Uterus (tissue), 2 donors: Measurements from ENCODE around the gene LRP2BP.

Experiments
- POLR2A ChIP-seq, 2 donors: fragments of 450-650 bp; IDR thresholded peaks; one replicate each; pipeline ENCODE4 v1.6.1; 2016; ENCODE audit warnings: antibody characterized with exemption in 2 of 2, mild to moderate bottlenecking in 1 of 2, moderate library complexity in 1 of 2
- TF ChIP-seq, protein P1 (sequence below), 4 experiments: fragments of 200-600 bp in 2 of 4; fragments of 450-650 bp in 2 of 4; sonication (generic) in 2 of 4; IDR thresholded peaks; one replicate each; pipeline ENCODE4 v1.5.1; 2016 to 2019; ENCODE audit warnings: antibody characterized with exemption in 4 of 4, mild to moderate bottlenecking in 2 of 4, moderate library complexity in 1 of 4

DNA sequence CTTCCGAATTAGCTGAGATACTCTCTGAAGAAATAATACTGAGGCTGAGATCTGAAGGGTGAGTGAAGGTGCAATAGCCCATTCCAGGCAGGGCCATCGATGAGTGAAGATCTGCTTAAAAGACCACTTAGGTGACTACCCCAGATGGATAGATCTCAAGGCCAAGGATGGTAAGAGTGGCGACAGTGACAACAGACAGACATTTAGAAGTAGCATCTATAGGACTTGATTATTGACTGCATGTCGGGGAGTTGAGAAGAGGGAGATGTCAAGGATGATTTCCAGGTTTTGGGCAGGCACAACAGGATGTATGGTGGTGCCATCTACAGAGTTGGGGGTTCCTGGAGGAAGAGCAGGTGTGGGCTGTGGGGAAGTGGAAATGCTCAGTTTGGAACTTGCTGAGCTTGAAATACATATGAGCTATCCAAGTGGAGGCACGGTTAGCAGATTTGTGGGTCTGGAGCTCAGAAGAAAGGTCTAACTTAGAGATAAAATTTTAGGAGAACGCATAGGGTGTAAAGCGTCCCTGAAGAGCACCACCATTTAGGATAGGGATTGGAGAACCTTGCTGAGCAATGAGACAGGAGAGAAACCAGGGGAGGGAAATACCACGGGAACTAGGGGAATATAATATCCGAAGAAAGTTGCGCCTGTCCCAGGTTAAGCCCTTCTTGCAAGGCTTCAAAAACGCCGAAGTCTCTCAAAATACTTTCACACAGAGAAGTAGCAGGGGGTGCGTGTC lies 29.4 kb upstream of the LRP2BP start:
- TF ChIP-seq, protein P1, sequence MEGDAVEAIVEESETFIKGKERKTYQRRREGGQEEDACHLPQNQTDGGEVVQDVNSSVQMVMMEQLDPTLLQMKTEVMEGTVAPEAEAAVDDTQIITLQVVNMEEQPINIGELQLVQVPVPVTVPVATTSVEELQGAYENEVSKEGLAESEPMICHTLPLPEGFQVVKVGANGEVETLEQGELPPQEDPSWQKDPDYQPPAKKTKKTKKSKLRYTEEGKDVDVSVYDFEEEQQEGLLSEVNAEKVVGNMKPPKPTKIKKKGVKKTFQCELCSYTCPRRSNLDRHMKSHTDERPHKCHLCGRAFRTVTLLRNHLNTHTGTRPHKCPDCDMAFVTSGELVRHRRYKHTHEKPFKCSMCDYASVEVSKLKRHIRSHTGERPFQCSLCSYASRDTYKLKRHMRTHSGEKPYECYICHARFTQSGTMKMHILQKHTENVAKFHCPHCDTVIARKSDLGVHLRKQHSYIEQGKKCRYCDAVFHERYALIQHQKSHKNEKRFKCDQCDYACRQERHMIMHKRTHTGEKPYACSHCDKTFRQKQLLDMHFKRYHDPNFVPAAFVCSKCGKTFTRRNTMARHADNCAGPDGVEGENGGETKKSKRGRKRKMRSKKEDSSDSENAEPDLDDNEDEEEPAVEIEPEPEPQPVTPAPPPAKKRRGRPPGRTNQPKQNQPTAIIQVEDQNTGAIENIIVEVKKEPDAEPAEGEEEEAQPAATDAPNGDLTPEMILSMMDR (IDR thresholded peaks at IDR 0.05), result no peak
- no peak for TF ChIP-seq POLR2A (IDR thresholded peaks at IDR 0.05)
